Endothelial cell of umbilical vein (primary cell): Measurements from ENCODE around the gene DHX29. TPM values are rescaled to one million over a fixed set of nuclear protein-coding genes. Genes with fewer than 3 reads are reported as not detected.

Experiments used
- BruUV-seq: library from RNA; stranded (reverse); fragments of 400-500 nt; replicated peaks from 2 replicates; lab custom pipeline; 2021; lab: Mats Ljungman, UMichigan
- CTCF ChIA-PET: fragments of 300-600, 350-600 bp; sonication (Branson Sonifier 250); formaldehyde crosslinking; loops from one replicate; lab custom pipeline; 2021; ENCODE audit warnings: antibody characterized with exemption, inconsistent platforms; lab: Charles Lee
- POLR2A ChIA-PET: fragments of 300-600, 350-600 bp; sonication (Branson Sonifier 250); formaldehyde crosslinking; loops from one replicate; lab custom pipeline; 2021; ENCODE audit warnings: antibody characterized with exemption, inconsistent platforms; lab: Charles Lee
- DNase-seq: peaks from one replicate; pipeline ENCODE4 v3.0.0-alpha.2; 2011; ENCODE audit warnings: low read depth, low spot score
- FAIRE-seq: peaks from 2 replicates; lab custom pipeline; 2011; peaks lifted over from hg19 to GRCh38; lab: Jason Lieb, UNC
- H2AFZ ChIP-seq: 2 replicates; pipeline ENCODE4 v1.6.0; 2012; ENCODE audit warnings: low read depth, low read length, control low read depth, inconsistent platforms
- H3K27ac ChIP-seq: 2 replicates; pipeline ENCODE4 v1.5.1; 2011; ENCODE audit warnings: low read depth, mild to moderate bottlenecking, control low read depth, low read length, moderate library complexity; ENCODE audit not compliant: insufficient read depth
- H3K27me3 ChIP-seq, 2 experiments: 2 replicates each; pipeline versions ENCODE4 v1.6.0 to v1.6.1; 2011; ENCODE audit warnings: low read length in 2 of 2, mixed read lengths in 1 of 2; ENCODE audit not compliant: control insufficient read depth in 2 of 2, insufficient read depth in 2 of 2
- H3K36me3 ChIP-seq, 2 experiments: 2 replicates in 1 of 2; 3 replicates in 1 of 2; pipeline ENCODE4 v1.5.1; 2011; ENCODE audit warnings: low read length in 2 of 2, mild to moderate bottlenecking in 1 of 2, moderate library complexity in 1 of 2; ENCODE audit not compliant: control insufficient read depth in 2 of 2, insufficient read depth in 2 of 2; ENCODE audit errors: extremely low read depth in 1 of 2
- H3K4me1 ChIP-seq: 3 replicates; pipeline ENCODE4 v1.5.1; 2011; ENCODE audit warnings: mild to moderate bottlenecking, low read length; ENCODE audit not compliant: control insufficient read depth, insufficient read depth; ENCODE audit errors: extremely low read depth
- H3K4me2 ChIP-seq: 2 replicates; pipeline ENCODE4 v1.6.1; 2011; ENCODE audit warnings: low read length, control low read depth, mixed read lengths; ENCODE audit not compliant: insufficient read depth
- H3K4me3 ChIP-seq, 3 experiments: fragments of 200-600 bp in 1 of 3; sonication (generic), shearing (Covaris generic) in 1 of 3; replicated peaks in 1 of 3; 2 replicates each; pipeline ENCODE4 v1.5.1; 2011 to 2016; ENCODE audit warnings: control low read depth in 3 of 3, low read length in 3 of 3, mild to moderate bottlenecking in 2 of 3, inconsistent platforms in 1 of 3, low read depth in 1 of 3, moderate library complexity in 1 of 3; ENCODE audit not compliant: insufficient read depth in 1 of 3
- H3K79me2 ChIP-seq: 2 replicates; pipeline ENCODE4 v1.6.0; 2012; ENCODE audit warnings: low read length, inconsistent platforms; ENCODE audit not compliant: control insufficient read depth, insufficient read depth
- H3K9ac ChIP-seq: replicated peaks from 2 replicates; pipeline ENCODE3; 2011; ENCODE audit warnings: low read length, control low read depth; ENCODE audit not compliant: insufficient read depth; ENCODE audit errors: extremely low read depth
- H3K9me1 ChIP-seq: replicated peaks from 3 replicates; pipeline ENCODE4 v1.6.0; 2011; ENCODE audit warnings: mild to moderate bottlenecking, low read length; ENCODE audit not compliant: control insufficient read depth, insufficient read depth; ENCODE audit errors: extremely low read depth
- H3K9me3 ChIP-seq: replicated peaks from 2 replicates; pipeline ENCODE4 v1.5.1; 2012; ENCODE audit warnings: low read length, inconsistent platforms; ENCODE audit not compliant: control insufficient read depth, insufficient read depth
- H4K20me1 ChIP-seq: replicated peaks from 2 replicates; pipeline ENCODE3; 2011; ENCODE audit warnings: mild to moderate bottlenecking, low read length; ENCODE audit not compliant: control insufficient read depth, insufficient read depth; ENCODE audit errors: extremely low read depth
- EZH2 ChIP-seq: IDR thresholded peaks from 2 replicates; pipeline ENCODE4 v1.6.1; 2012; ENCODE audit warnings: borderline replicate concordance, low read depth, mild to moderate bottlenecking, moderate library complexity, low read length, inconsistent platforms; ENCODE audit not compliant: severe bottlenecking
- FOS ChIP-seq: IDR thresholded peaks from 2 replicates; pipeline ENCODE4 v1.6.1; 2011; ENCODE audit warnings: mild to moderate bottlenecking, low read length, moderate library complexity, borderline replicate concordance; ENCODE audit not compliant: insufficient read depth
- GATA2 ChIP-seq: IDR thresholded peaks from 2 replicates; pipeline ENCODE4 v1.7.0; 2011; ENCODE audit warnings: low read depth, mild to moderate bottlenecking, moderate library complexity, mixed read lengths, low read length; ENCODE audit not compliant: insufficient read length, insufficient read depth
- JUN ChIP-seq: IDR thresholded peaks from 2 replicates; pipeline ENCODE4 v1.6.1; 2011; ENCODE audit warnings: borderline replicate concordance, low read depth; ENCODE audit not compliant: insufficient read length, insufficient read depth
- MYC ChIP-seq: IDR thresholded peaks from one replicate; pipeline ENCODE4 v1.6.1; 2011; ENCODE audit warnings: mild to moderate bottlenecking, low read depth, low read length
- POLR2A ChIP-seq: IDR thresholded peaks from 2 replicates; pipeline ENCODE4 v1.6.1; 2012; ENCODE audit warnings: low read depth, mild to moderate bottlenecking, control low read depth, low read length
- POLR2AphosphoS5 ChIP-seq: IDR thresholded peaks from 2 replicates; pipeline ENCODE4 v1.6.1; 2012; ENCODE audit warnings: low read depth, mild to moderate bottlenecking, control low read depth, low read length, moderate library complexity; ENCODE audit not compliant: insufficient read depth
- dilution Hi-C: fragments of 300-500 bp; cut with MboI; formaldehyde crosslinking; loops from one replicate; pipeline ENCODE4 v1.15.0; 2019; ENCODE audit warnings: low sequenced_read_pairs; ENCODE audit not compliant: extremely low pct_ligation_motif_present
- intact Hi-C: fragments of 100-400 bp; cut with micrococcal nuclease; formaldehyde crosslinking; loops from one replicate; pipeline ENCODE4 v1.10.0; 2022
- polyA plus RNA-seq, 4 experiments: library from polyadenylated mRNA; depleted of rRNA in 3 of 4; stranded (reverse) in 3 of 4; unstranded in 1 of 4; fragments of >200 nt; gene quantifications; 2 replicates each; pipeline versions ENCODE4 v1.2.1 to v1.2.3, GENCODE V29; 2011 to 2012; ENCODE audit warnings: missing spikeins in 1 of 4
- total RNA-seq: library from RNA; stranded (reverse); gene quantifications from 2 replicates; pipeline ENCODE4 v1.2.3, GENCODE V29; 2021
- TF ChIP-seq, protein P1 (sequence below): IDR thresholded peaks from 2 replicates; pipeline ENCODE4 v1.6.1; 2011; ENCODE audit not compliant: insufficient read depth, insufficient read length
- TF ChIP-seq, protein P2 (sequence below), 2 donors: IDR thresholded peaks; 1 replicate in 1 of 2; 2 replicates in 1 of 2; pipeline ENCODE4 v1.5.1; 2011; ENCODE audit warnings: low read length in 2 of 2, mild to moderate bottlenecking in 2 of 2, moderate library complexity in 2 of 2, control low read depth in 1 of 2, inconsistent platforms in 1 of 2, low read depth in 1 of 2; ENCODE audit not compliant: insufficient read depth in 1 of 2; ENCODE audit errors: extremely low read depth in 1 of 2

DHX29 gene
- total and polyA plus RNA-seq, 2 donors (not counting 3 experiments of a cell fraction or from before 2014, with no cell fraction given), result 4.7 to 32.8 TPM

DNA sequence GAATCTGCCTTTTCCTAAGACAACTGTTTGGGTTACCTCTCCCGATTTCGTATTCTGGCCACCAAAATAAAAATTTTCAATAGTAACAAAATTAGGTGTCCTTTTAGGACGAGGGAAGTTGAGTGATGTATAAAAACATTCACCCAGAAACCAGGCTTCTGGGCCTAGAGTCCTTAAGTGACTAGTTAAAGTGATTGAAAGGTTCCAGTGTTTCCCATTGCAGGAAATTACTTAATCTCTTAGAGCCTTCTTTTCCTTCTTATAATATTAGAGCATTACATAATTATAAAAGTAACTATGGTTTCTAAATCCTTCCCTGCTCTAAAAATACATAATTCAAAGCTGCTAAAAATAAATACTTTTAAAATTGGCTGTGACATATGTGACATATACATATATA is 87.7 kb downstream of the DHX29 start:
- H3K79me2 ChIP-seq, result no peaks in the 10 kb centered on the region
- H3K36me3 ChIP-seq, result no peaks in the 10 kb centered on the region
- no peaks in the 10 kb centered on the region for H3K9me1 ChIP-seq
- H2AFZ ChIP-seq, result no peak overlapping the region
- intact Hi-C loops, result no loop called here
- POLR2A ChIA-PET, result no interaction called here
- no peak overlapping the region for H3K9ac ChIP-seq
- H3K27ac ChIP-seq, result no peak overlapping the region
- TF ChIP-seq GATA2 (no peak), MYC (no peak), JUN (no peak)
- TF ChIP-seq, protein P1, sequence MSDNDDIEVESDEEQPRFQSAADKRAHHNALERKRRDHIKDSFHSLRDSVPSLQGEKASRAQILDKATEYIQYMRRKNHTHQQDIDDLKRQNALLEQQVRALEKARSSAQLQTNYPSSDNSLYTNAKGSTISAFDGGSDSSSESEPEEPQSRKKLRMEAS, result no peak
- no TSS peak for BruUV-seq
- dilution Hi-C loops, result no loop called here
- H3K9me3 ChIP-seq, result no peaks in the 10 kb centered on the region
- DNase-seq, result no peak
- H3K27me3 ChIP-seq, result peaks cover 43 to 66% of the 10 kb centered on the region in 2 experiments
- no peak overlapping the region for H3K4me2 ChIP-seq
- CTCF ChIA-PET, result interaction anchor here (1.4 to 1.5 kb wide), 2 partner anchors 10 to 40 kb away, joined by 3 to 4 read pairs; no protein-coding TSS in a partner anchor
- H4K20me1 ChIP-seq, result no peaks in the 10 kb centered on the region
- H3K4me3 ChIP-seq, result no peak overlapping the region
- FAIRE-seq, result no peak
- peaks cover 9% of the 10 kb centered on the region for H3K4me1 ChIP-seq

- intact Hi-C loops, result no loop called here
- Histone ChIP-seq H3K9me1 (no peaks in the 10 kb centered on the region), H3K4me2 (no peak overlapping the region), H3K4me1 (peaks cover 9% of the 10 kb centered on the region), H3K36me3 (no peaks in the 10 kb centered on the region), H3K9ac (no peak overlapping the region), H2AFZ (no peak overlapping the region), H3K27ac (no peak overlapping the region), H3K27me3 (peaks cover 39 to 58% of the 10 kb centered on the region in 2 experiments), H3K4me3 (no peak overlapping the region), H3K9me3 (no peaks in the 10 kb centered on the region), H4K20me1 (no peaks in the 10 kb centered on the region), H3K79me2 (no peaks in the 10 kb centered on the region)
- FAIRE-seq (no peak), DNase-seq (no peak)
- CTCF ChIA-PET, result interaction anchor here (0.6 to 1.6 kb wide), 2 partner anchors 22 to 32 kb away, joined by 3 to 6 read pairs; no protein-coding TSS in a partner anchor
- BruUV-seq, result no TSS peak
- dilution Hi-C loops, result no loop called here
- TF ChIP-seq MYC, result no peak
- TF ChIP-seq POLR2AphosphoS5, result no peak
- TF ChIP-seq FOS, result no peak
- TF ChIP-seq, protein P2, sequence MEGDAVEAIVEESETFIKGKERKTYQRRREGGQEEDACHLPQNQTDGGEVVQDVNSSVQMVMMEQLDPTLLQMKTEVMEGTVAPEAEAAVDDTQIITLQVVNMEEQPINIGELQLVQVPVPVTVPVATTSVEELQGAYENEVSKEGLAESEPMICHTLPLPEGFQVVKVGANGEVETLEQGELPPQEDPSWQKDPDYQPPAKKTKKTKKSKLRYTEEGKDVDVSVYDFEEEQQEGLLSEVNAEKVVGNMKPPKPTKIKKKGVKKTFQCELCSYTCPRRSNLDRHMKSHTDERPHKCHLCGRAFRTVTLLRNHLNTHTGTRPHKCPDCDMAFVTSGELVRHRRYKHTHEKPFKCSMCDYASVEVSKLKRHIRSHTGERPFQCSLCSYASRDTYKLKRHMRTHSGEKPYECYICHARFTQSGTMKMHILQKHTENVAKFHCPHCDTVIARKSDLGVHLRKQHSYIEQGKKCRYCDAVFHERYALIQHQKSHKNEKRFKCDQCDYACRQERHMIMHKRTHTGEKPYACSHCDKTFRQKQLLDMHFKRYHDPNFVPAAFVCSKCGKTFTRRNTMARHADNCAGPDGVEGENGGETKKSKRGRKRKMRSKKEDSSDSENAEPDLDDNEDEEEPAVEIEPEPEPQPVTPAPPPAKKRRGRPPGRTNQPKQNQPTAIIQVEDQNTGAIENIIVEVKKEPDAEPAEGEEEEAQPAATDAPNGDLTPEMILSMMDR (IDR thresholded peaks at IDR 0.05; ENCODE audit: extremely low read depth in 1 of 2, insufficient read depth in 1 of 2, low read depth in 1 of 2, low read length in 2 of 2), result no peak
- TF ChIP-seq JUN, result no peak
- no peak for TF ChIP-seq EZH2
- TF ChIP-seq, protein P1, result no peak
- no peak for TF ChIP-seq POLR2A
- TF ChIP-seq GATA2, result no peak
- POLR2A ChIA-PET, result no interaction called here
Measured at GRCh38 chr5:55218967-55219366, 88.5 kb downstream of the DHX29 start.
